ENCODE results near the gene CD38.

GRCh38 chr4:15873117-15873516 lies 95.0 kb downstream of the CD38 start:
- no peak for TF ChIP-seq POLR2A (IDR thresholded peaks at IDR 0.05; ENCODE audit: low read length)
- no peak for TF ChIP-seq RNF2 (IDR thresholded peaks at IDR 0.05; ENCODE audit: borderline replicate concordance, low read depth)
